HUES48 (cell line): ENCODE data around the gene SUCLG2.

Experiments
- H3K27ac ChIP-seq: one replicate; pipeline ENCODE4 v1.7.0; 2013; ENCODE audit warnings: low read depth, low read length, inconsistent platforms
- H3K27me3 ChIP-seq: 2 replicates; pipeline ENCODE4 v1.6.1; 2013; ENCODE audit warnings: mild to moderate bottlenecking, low read length; ENCODE audit not compliant: control insufficient read depth, insufficient read depth
- H3K36me3 ChIP-seq: 2 replicates; pipeline ENCODE4 v1.6.1; 2013; ENCODE audit warnings: low read length; ENCODE audit not compliant: control insufficient read depth, insufficient read depth
- H3K4me1 ChIP-seq: 2 replicates; pipeline ENCODE4 v1.6.1; 2013; ENCODE audit warnings: mild to moderate bottlenecking, low read length; ENCODE audit not compliant: control insufficient read depth, insufficient read depth
- H3K4me3 ChIP-seq: 2 replicates; pipeline ENCODE4 v1.5.1; 2013; ENCODE audit warnings: mild to moderate bottlenecking, low read depth, low read length
- H3K9ac ChIP-seq: 2 replicates; pipeline ENCODE4 v1.6.1; 2013; ENCODE audit warnings: mild to moderate bottlenecking, low read depth, low read length, moderate library complexity
- H3K9me3 ChIP-seq: 2 replicates; pipeline ENCODE4 v1.6.1; 2013; ENCODE audit warnings: low read length; ENCODE audit not compliant: control insufficient read depth, insufficient read depth

The SUCLG2 gene

DNA sequence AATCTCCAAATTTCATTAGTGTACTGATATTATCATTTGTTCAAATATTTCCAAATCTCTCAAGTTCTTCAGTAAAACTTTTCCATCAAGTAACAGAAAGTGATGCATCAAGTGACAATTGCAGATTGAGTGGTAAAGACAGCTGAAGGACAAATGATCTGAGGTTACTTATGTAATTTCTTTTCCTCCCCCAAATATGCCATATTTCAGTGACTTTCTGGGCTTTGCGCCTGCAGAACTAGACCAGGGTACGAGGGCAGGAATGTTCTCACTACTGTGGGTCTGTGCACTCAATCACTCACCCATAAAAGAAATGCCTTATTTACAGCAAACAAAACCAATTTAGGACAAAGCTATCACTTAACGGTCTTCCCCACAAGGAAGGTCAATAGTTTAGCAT is 4.7 kb downstream of the SUCLG2 start:
- Histone ChIP-seq H3K36me3 (no peaks in the 10 kb centered on the region), H3K27me3 (no peaks in the 10 kb centered on the region), H3K4me3 (no peak overlapping the region), H3K4me1 (peaks cover 14% of the 10 kb centered on the region), H3K27ac (no peak overlapping the region), H3K9ac (no peak overlapping the region), H3K9me3 (no peaks in the 10 kb centered on the region)

DNA sequence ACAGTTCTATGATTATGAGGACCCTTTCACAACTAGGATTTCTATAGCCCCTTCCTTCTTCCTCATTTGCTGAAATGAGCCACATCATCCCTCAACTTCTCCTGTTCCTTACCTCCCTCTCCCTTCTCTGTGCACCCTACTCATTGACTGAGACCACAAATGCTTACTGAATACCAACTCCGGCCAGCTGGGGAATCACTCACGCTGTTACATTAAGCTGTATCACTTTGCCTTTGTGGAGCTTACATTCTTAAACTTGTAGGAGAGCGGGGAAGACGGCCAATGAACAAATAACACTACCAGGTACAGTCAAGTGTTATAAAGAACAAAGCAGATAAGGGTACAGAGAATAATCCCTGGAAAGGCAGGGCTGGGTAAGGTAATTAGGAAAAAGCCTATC is 5.7 kb downstream of the SUCLG2 start:
- Histone ChIP-seq H3K36me3 (no peaks in the 10 kb centered on the region), H3K9ac (no peak overlapping the region), H3K4me1 (peaks cover 12% of the 10 kb centered on the region), H3K27me3 (no peaks in the 10 kb centered on the region), H3K9me3 (no peaks in the 10 kb centered on the region), H3K27ac (no peak overlapping the region), H3K4me3 (no peak overlapping the region)

DNA sequence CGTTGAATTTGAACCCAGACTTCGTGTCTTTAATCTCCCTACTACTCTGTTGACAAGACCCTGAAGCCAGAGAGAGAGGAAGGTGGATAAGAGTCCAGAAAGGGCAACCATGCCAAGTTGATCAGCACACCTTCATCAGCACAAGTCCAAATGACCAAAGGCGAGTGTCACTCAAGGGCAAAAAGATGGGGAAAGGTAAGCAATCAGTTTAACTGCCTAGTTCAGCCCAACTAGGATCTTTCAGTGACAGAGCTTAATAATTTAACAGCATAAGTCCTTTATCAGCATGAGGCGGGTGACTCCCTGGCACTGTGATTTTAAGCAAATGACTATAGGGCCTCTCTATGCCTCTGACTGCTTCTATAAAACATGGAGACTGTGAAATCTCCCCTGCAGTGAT is 6.2 kb downstream of the SUCLG2 start:
- Histone ChIP-seq H3K4me1 (peaks cover 7% of the 10 kb centered on the region), H3K27me3 (no peaks in the 10 kb centered on the region), H3K4me3 (no peak overlapping the region), H3K27ac (no peak overlapping the region), H3K9me3 (no peaks in the 10 kb centered on the region), H3K36me3 (no peaks in the 10 kb centered on the region), H3K9ac (no peak overlapping the region)

DNA sequence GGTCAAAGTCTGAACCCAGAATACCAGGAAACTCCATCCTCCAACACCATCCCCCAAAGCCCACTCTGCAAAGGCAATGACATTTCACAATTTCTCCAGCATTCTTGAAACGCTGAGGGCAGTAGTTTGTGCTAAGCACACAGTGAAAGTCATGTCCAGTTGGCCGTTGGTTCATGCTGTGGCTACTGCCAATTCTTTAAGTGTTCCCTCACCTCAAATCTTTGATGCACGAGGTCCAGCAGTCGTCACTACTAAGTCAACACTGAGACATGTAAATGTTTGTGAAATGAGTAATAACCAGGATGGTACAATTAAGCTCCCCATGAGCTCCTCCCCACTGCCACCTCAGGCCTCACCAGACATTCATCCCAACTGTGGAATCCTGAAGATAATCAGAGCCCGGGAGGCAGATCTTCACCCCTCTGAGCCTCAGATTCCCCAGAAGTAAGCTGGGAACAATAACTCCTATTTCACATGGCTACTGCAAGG is 7.0 kb downstream of the SUCLG2 start:
- no peaks in the 10 kb centered on the region; the same call in 1 of the 2 replicates for H3K36me3 ChIP-seq
- H3K9me3 ChIP-seq: no peaks in the 10 kb centered on the region
- peaks cover 4% of the 10 kb centered on the region; the same call in 1 of the 2 replicates for H3K4me1 ChIP-seq
- no peaks in the 10 kb centered on the region for H3K27me3 ChIP-seq
- H3K27ac ChIP-seq: no peak overlapping the region
- H3K9ac ChIP-seq: no peak overlapping the region
- no peak overlapping the region for H3K4me3 ChIP-seq

DNA sequence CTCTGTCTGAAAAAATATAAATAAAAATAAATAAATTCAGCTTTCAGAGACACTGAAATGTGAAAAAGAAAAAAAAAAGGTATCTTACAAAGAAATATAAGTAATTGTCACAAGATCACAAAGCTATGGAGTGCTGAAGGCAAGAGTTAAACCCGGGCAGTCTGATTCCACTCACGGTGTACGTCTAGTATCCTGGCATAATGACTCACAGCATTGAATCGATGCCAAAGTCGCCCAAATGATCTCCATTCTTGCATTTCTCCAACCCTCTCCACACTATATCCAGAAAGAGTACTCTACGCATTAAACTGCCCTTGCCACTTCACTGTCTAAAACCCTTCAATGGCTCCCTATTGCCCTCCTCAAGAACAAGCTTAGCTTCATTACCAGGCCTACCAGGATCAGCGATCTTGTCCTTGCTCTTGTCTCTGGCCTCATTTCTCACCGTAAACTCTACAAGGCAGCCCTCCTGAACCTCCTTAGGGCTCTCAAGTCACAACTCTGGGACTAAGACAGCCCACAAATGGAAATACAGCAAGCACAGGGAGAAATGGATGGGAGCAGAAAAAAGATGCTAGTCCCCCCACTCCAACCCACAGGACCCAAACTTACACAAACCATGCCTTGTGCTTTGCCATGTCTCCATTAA is 7.7 kb downstream of the SUCLG2 start:
- H3K9ac ChIP-seq: no peak overlapping the region

DNA sequence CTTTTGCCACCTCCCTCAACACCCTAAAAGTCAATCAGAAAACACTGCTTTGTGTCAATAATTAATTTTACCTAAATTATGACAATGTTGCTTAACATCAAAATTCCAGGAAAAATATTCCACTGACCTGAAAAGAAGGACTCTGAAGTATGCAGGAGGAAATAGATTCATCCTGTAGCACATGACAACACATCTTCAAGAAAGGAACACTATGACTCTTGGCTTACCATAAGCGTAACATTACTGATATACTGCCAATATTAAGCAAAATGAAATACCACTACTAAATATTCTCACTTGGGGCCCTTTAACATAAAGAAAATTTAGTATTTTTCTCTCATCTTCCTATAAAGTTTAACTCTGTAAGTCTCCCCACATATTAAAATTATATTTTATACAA is 9.6 kb downstream of the SUCLG2 start:
- Histone ChIP-seq H3K4me1 (peaks cover 4% of the 10 kb centered on the region; the same call in 1 of the 2 replicates), H3K27me3 (no peaks in the 10 kb centered on the region), H3K4me3 (no peak overlapping the region), H3K36me3 (no peaks in the 10 kb centered on the region; the same call in 1 of the 2 replicates), H3K27ac (no peak overlapping the region), H3K9ac (no peak overlapping the region), H3K9me3 (no peaks in the 10 kb centered on the region)

More for the DNA sequence above, 7.7 kb downstream of the SUCLG2 start:
- Histone ChIP-seq H3K27ac (no peak overlapping the region), H3K27me3 (no peaks in the 10 kb centered on the region), H3K4me3 (no peak overlapping the region), H3K9me3 (no peaks in the 10 kb centered on the region), H3K4me1 (peaks cover 4% of the 10 kb centered on the region; the same call in 1 of the 2 replicates), H3K36me3 (no peaks in the 10 kb centered on the region; the same call in 1 of the 2 replicates)

DNA sequence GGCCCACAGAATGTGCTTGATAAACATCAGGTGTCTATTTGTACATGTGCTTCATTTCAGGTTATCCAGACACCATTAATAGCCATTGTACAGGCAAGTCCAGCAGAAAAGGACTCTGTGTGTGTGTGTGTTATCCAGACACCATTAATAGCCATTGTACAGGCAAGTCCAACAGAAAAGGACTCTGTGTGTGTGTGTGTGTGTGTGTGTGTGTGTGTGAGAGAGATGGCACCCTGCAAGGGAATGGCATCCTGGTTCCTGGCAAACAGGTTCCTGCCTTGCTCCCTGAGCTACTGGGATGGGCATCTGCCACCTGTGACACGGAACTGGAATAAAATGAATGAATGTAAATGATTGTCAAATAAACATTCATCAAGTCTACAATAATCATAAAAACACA is 11.7 kb downstream of the SUCLG2 start:
- no peak overlapping the region for H3K27ac ChIP-seq
- H3K27me3 ChIP-seq: no peaks in the 10 kb centered on the region
- H3K9me3 ChIP-seq: no peaks in the 10 kb centered on the region
- H3K4me3 ChIP-seq: no peak overlapping the region
- no peaks in the 10 kb centered on the region for H3K4me1 ChIP-seq
- H3K9ac ChIP-seq: no peak overlapping the region
- H3K36me3 ChIP-seq: no peaks in the 10 kb centered on the region; the same call in 1 of the 2 replicates

DNA sequence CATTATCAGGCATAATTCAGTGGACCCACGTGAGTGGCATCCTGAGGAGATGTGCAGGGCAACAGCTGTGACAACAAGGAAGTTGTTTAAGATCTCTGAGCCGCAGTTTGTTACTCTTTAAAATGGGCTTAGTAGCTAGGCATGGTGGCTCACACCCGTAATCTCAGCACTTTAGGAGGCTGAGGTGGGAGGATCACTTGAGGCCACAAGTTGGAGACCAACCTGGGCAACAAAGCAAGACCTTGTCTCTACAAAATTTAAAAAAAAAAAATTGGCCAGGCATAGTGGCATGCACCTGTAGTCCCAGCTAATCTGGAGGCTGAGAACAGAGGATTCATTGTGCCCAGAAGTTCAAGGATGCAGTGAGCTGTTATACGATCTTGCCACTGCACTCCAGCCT is 12.2 kb downstream of the SUCLG2 start:
- no peaks in the 10 kb centered on the region for H3K9me3 ChIP-seq
- H3K36me3 ChIP-seq: no peaks in the 10 kb centered on the region; the same call in 1 of the 2 replicates
- no peaks in the 10 kb centered on the region for H3K4me1 ChIP-seq
- H3K27me3 ChIP-seq: no peaks in the 10 kb centered on the region
- no peak overlapping the region for H3K27ac ChIP-seq
- H3K4me3 ChIP-seq: no peak overlapping the region
- no peak overlapping the region for H3K9ac ChIP-seq

DNA sequence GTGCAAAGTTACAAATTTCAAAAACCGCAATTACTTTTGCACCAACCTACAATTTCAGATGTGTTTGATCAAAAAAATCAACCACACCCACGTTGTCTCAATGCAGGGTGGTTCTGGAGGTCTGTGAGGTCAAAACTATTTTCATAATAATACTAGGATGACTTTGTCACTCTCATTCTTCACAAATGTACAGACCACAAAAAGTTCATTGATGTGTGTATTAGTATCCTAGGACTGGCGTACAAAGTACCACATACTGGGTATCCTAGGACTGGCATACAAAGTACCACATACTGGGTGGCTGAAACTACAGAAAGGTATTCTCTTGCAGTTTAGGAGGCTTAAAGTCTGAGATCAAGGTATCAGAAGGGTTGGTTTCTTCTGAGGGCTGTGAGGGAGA is 13.0 kb downstream of the SUCLG2 start:
- Histone ChIP-seq H3K9ac (no peak overlapping the region), H3K4me3 (no peak overlapping the region), H3K27ac (no peak overlapping the region), H3K9me3 (no peaks in the 10 kb centered on the region), H3K4me1 (no peaks in the 10 kb centered on the region), H3K36me3 (no peaks in the 10 kb centered on the region; the same call in 1 of the 2 replicates), H3K27me3 (no peaks in the 10 kb centered on the region)

DNA sequence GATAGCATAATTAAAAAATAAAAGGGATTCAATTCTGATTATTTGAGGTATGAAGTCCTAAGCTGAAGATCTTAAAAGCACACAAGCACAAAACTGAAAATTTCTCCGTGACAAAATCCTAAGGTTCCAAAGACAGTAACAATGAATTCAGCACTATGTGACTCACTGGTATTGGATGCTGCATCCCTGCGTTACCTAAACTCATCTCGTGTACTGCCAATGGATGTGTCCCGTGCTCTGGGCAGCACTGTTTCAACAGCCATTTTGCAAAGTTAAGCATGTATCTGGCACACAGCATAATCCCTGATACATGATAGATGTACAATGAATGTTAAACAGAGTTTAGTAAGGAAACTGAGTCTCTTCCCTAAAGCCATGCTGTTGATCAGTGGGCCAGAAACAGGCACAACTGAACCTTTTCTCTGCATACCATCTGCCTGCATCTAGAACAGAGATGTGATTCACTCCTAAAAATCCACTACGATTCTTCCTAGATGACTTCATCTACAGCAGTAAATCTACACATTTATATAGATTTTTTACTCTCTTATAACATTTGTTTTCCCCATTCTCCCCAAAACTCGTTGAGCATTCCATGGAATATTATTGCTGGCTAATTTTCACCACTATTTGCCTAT is 14.3 kb downstream of the SUCLG2 start:
- H3K4me1 ChIP-seq: no peaks in the 10 kb centered on the region
- H3K9me3 ChIP-seq: no peaks in the 10 kb centered on the region
- no peaks in the 10 kb centered on the region for H3K27me3 ChIP-seq
- H3K36me3 ChIP-seq: no peaks in the 10 kb centered on the region; the same call in 1 of the 2 replicates
- no peak overlapping the region for H3K9ac ChIP-seq
- H3K4me3 ChIP-seq: no peak overlapping the region
- no peak overlapping the region for H3K27ac ChIP-seq

DNA sequence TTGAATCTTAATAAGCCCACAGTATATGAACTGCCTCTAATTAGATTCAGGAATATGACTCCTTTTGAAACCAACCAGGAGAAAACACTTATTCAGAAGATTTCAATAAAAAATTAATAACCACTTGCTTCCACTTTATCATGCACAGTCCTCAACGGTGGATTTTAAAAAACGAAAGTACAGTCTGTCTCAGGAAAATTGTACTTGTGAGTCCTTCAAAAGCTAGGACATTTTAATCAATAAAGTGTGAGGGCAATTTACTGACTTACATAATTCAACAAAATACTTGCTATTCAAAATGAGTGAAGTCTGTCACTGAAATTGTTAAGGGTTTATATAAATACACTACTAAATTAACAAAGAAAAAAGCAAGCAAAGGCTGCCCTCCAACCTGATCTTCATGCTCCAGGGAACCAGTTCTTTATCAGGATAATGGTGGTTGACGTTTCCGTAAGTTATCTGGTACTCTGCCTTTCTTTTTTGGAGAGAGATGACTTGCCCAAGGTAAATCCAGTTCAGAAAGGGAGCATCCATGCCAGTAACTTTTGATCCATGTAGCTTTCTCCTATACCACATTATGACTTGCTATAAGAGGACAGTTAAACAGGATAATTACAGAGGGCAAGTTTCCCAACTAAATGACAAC is 17.0 kb downstream of the SUCLG2 start:
- Histone ChIP-seq H3K9me3 (no peaks in the 10 kb centered on the region), H3K9ac (no peak overlapping the region), H3K4me3 (no peak overlapping the region), H3K27ac (no peak overlapping the region), H3K36me3 (no peaks in the 10 kb centered on the region), H3K4me1 (no peaks in the 10 kb centered on the region), H3K27me3 (no peaks in the 10 kb centered on the region)
